Ovary (tissue), 3 donors: ENCODE measurements around the gene TFDP1.

Source experiments
- CTCF ChIP-seq, 3 donors: fragments of 450-650 bp in 2 of 3; fragments of 200-600 bp in 1 of 3; IDR thresholded peaks; one replicate each; pipeline versions ENCODE4 v1.5.1 to v1.8.0; 2016 to 2022; ENCODE audit warnings: antibody characterized with exemption in 3 of 3, mild to moderate bottlenecking in 1 of 3
- EP300 ChIP-seq: sonication (generic); formaldehyde crosslinking; IDR thresholded peaks from one replicate; pipeline ENCODE4 v1.6.1; 2017; ENCODE audit warnings: antibody characterized with exemption
- donor health status: DM: no; HTN: no; CAD: no.

- TF ChIP-seq CTCF (IDR thresholded peaks at IDR 0.05) (no peak), EP300 (no peak)
Measured at GRCh38 chr13:113598481-113598880, 13.9 kb downstream of the TFDP1 start.
